MCF 10A (cell line): Measurements from ENCODE around the gene ZFYVE28. TPM values are rescaled to one million over a fixed set of nuclear protein-coding genes. Genes with fewer than 3 reads are reported as not detected.

Experiments used
- BruUV-seq: library from RNA; stranded (reverse); fragments of 400-500 nt; replicated peaks from 2 replicates; lab custom pipeline; 2021; lab: Mats Ljungman, UMichigan
- CTCF ChIA-PET: fragments of 300-600 bp; sonication (Branson Sonifier 250); formaldehyde crosslinking; extraction: SDS; loops from one replicate; lab custom pipeline; 2021; ENCODE audit warnings: antibody characterized with exemption, inconsistent platforms; lab: Yijun Ruan, JAX
- POLR2A ChIA-PET: fragments of 300-600, 350-650 bp; sonication (Branson Sonifier 250); formaldehyde crosslinking; extraction: SDS; loops from one replicate; lab custom pipeline; 2020; ENCODE audit warnings: antibody characterized with exemption, inconsistent platforms; lab: Yijun Ruan, JAX
- DNase-seq: peaks from one replicate; pipeline ENCODE4 v3.0.0-alpha.2; 2018; ENCODE audit not compliant: unreplicated experiment
- H3K27ac Mint-ChIP-seq: one replicate; pipeline ENCODE4 v1.8.0; 2022; ENCODE audit warnings: mild to moderate bottlenecking, low read depth, mixed read lengths; ENCODE audit not compliant: unreplicated experiment
- H3K27me3 Mint-ChIP-seq: one replicate; pipeline ENCODE4 v1.8.0; 2022; ENCODE audit warnings: mixed read lengths; ENCODE audit not compliant: insufficient read depth, unreplicated experiment
- H3K36me3 Mint-ChIP-seq: one replicate; pipeline ENCODE4 v1.8.0; 2022; ENCODE audit warnings: mild to moderate bottlenecking, moderate library complexity, mixed read lengths; ENCODE audit not compliant: insufficient read depth, unreplicated experiment
- H3K4me1 Mint-ChIP-seq: one replicate; pipeline ENCODE4 v1.8.0; 2022; ENCODE audit warnings: mixed read lengths; ENCODE audit not compliant: insufficient read depth, unreplicated experiment
- H3K4me3 Mint-ChIP-seq: one replicate; pipeline ENCODE4 v1.8.0; 2022; ENCODE audit warnings: mild to moderate bottlenecking, moderate library complexity, mixed read lengths; ENCODE audit not compliant: unreplicated experiment
- H3K9me3 Mint-ChIP-seq: one replicate; pipeline ENCODE4 v1.8.0; 2022; ENCODE audit warnings: mixed read lengths; ENCODE audit not compliant: unreplicated experiment
- intact Hi-C: fragments of 100-400 bp; cut with micrococcal nuclease; formaldehyde crosslinking; loops from 2 replicates; pipeline ENCODE4 v1.14.1; 2022
- total RNA-seq: library from RNA; stranded (reverse); gene quantifications from 2 replicates; pipeline ENCODE4 v1.2.3, GENCODE V29; 2022
- TF ChIP-seq, protein P1 (sequence below): fragments of 200-600 bp; IDR thresholded peaks from one replicate; pipeline ENCODE4 v1.8.0; 2022; ENCODE audit warnings: antibody characterized with exemption, mild to moderate bottlenecking; ENCODE audit not compliant: unreplicated experiment

ZFYVE28 gene
- total RNA-seq, 1 experiment from 2014 or later, result 1.6 TPM

DNA sequence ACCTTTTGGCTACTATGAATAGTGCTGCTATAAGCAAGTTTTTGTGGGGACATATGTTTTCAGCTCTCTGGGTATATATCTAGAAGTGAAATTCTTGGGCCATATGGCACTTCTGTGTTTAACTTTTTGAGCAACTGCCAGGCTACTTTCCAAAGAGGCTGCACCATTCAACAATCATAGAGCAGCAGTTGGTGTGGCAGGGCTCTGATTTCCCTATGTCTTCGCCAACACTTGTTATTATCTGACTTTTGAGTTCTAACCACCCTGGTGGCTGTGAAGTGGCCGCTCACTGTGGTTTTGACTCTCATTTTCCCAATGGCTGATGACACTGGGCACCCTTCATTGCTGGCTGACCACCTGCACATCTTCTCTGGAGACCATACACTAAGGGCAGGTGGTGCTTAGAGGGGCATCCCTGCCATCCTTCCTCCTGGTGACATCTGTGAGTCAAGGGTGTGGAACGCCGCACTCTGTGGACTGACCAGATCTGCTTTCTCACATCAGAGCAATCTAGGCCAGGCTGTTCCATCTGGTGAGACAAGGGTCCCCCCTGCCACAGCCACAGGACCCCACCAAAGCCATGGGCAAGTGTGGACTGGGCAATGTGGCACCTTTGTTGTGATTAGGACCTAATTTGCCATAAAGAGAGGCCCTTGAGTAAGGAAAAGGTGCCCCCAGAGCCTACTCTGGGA is 49.6 kb downstream of the ZFYVE28 start:
- H3K27ac Mint-ChIP-seq, result no peak overlapping the region
- H3K4me3 Mint-ChIP-seq, result no peak overlapping the region
- no TSS peak for BruUV-seq
- H3K36me3 Mint-ChIP-seq, result no peaks in the 10 kb centered on the region
- TF ChIP-seq, protein P1, sequence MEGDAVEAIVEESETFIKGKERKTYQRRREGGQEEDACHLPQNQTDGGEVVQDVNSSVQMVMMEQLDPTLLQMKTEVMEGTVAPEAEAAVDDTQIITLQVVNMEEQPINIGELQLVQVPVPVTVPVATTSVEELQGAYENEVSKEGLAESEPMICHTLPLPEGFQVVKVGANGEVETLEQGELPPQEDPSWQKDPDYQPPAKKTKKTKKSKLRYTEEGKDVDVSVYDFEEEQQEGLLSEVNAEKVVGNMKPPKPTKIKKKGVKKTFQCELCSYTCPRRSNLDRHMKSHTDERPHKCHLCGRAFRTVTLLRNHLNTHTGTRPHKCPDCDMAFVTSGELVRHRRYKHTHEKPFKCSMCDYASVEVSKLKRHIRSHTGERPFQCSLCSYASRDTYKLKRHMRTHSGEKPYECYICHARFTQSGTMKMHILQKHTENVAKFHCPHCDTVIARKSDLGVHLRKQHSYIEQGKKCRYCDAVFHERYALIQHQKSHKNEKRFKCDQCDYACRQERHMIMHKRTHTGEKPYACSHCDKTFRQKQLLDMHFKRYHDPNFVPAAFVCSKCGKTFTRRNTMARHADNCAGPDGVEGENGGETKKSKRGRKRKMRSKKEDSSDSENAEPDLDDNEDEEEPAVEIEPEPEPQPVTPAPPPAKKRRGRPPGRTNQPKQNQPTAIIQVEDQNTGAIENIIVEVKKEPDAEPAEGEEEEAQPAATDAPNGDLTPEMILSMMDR, result no peak
- H3K9me3 Mint-ChIP-seq, result no peaks in the 10 kb centered on the region
- no peak for DNase-seq
- H3K4me1 Mint-ChIP-seq, result no peaks in the 10 kb centered on the region
- intact Hi-C loops, result no loop called here
- no peaks in the 10 kb centered on the region for H3K27me3 Mint-ChIP-seq
- POLR2A ChIA-PET, result no interaction called here
- CTCF ChIA-PET, result no interaction called here

DNA sequence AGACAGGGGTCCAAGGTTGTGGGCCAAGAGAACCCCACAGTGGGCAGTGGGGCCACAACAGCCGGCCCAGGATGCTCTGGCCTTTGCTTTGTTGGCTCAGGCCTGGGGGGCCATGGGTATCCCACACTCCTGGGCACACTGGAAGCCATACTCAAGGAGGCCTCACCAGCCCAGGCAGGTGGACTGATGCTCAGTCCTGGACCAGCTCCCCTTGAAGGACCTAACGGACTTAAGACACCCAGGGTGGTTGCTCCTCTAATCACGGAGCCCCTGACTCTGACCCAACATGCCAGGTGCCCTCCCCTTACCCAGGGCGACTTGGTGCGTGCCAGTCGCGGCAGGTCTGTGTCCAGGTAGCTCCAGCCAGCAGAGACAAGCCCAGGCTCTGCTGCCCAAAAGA is 50.8 kb downstream of the ZFYVE28 start:
- intact Hi-C loops, result no loop called here
- Mint-ChIP-seq H3K27me3 (no peaks in the 10 kb centered on the region), H3K36me3 (no peaks in the 10 kb centered on the region), H3K4me3 (no peak overlapping the region), H3K9me3 (no peaks in the 10 kb centered on the region), H3K4me1 (no peaks in the 10 kb centered on the region), H3K27ac (no peak overlapping the region)
- CTCF ChIA-PET, result no interaction called here
- no peak for DNase-seq
- BruUV-seq, result no TSS peak
- TF ChIP-seq, protein P1, result no peak
- POLR2A ChIA-PET, result no interaction called here

- Mint-ChIP-seq H3K4me1 (no peaks in the 10 kb centered on the region), H3K9me3 (no peaks in the 10 kb centered on the region), H3K27me3 (no peaks in the 10 kb centered on the region), H3K36me3 (no peaks in the 10 kb centered on the region), H3K27ac (no peak overlapping the region), H3K4me3 (no peak overlapping the region)
- CTCF ChIA-PET, result no interaction called here
- POLR2A ChIA-PET, result no interaction called here
- DNase-seq, result no peak
- TF ChIP-seq, protein P1, result no peak
- no TSS peak for BruUV-seq
- intact Hi-C loops, result no loop called here
These were observed 51.9 kb downstream of the ZFYVE28 start for GRCh38 chr4:2366252-2367192.

GRCh38 chr4:2365913-2366210 is 52.6 kb downstream of the ZFYVE28 start:
- CTCF ChIA-PET, result no interaction called here
- H3K4me1 Mint-ChIP-seq, result no peaks in the 10 kb centered on the region
- TF ChIP-seq, protein P1, result no peak
- no peak overlapping the region for H3K27ac Mint-ChIP-seq
- H3K27me3 Mint-ChIP-seq, result no peaks in the 10 kb centered on the region
- H3K9me3 Mint-ChIP-seq, result no peaks in the 10 kb centered on the region
- no peak overlapping the region for H3K4me3 Mint-ChIP-seq
- intact Hi-C loops, result no loop called here
- POLR2A ChIA-PET, result no interaction called here
- BruUV-seq, result no TSS peak
- no peaks in the 10 kb centered on the region for H3K36me3 Mint-ChIP-seq
- DNase-seq, result no peak
